GM18868 (cell line): ENCODE results near the gene CORIN.
"Not testable (repeated sequence)": the region's sequence is repeated elsewhere in the genome, so short reads cannot be mapped to it uniquely, and the experiment has no call there.

Source experiments
- ATAC-seq: cut with Tn5 transposase; IDR thresholded peaks from one replicate; pipeline ENCODE4 v1.9.1; 2021; ENCODE audit warnings: mild to moderate bottlenecking, moderate library complexity; ENCODE audit not compliant: unreplicated experiment

Gene CORIN

DNA sequence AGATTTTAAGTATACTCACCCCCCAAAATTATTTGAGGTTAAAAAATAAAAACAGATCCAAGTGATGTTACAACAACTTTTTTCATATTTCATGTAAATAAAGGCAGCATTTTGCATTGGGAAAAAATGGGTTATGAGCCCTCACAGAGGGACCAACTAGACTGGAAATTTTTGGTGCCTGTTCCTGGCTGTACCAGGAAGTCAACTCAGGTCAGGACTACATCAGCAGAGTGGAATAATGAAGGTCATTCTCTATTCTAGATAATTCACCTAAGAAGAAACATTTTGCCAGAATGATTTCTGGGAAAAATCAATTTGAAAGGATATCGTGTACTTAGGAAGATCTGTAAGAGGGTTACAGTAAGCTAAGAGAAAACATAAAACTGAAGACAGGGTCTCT lies 66.8 kb downstream of the CORIN start:
- no peak for ATAC-seq

DNA sequence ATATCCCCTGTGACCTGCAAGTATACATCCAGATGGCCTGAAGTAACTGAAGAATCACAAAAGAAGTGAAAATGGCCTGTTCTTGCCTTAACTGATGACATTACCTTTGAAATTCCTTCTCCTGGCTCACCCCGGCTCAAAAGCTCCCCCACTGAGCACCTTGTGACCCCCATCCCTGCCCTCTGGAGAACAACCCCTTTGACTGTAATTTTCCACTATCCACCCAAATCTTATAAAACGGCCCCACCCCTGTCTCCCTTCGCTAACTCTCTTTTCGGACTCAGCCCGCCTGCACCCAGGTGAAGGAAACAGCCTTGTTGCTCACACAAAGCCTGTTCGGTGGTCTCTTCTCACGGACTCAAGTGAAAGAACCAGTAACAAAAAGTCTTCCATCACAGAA lies 69.9 kb downstream of the CORIN start:
- ATAC-seq, result not testable (repeated sequence)

DNA sequence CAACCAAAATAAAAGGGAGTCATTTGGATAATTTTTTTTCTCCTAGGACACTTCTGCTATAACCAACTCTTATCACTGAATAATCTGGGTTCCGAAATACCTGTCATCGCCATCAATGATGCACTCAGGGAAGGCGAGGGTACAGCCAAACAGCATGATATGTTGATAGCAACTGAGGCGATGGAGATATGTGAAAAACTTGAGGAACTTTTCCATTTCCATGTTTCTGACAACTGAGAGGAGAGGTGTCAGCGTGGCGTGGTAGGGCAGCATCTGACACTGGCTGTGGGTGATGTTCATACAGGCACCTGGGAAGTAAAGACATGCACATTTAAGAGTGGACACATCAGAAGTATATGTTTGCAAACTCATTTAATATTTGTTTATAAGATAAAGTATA lies 74.6 kb downstream of the CORIN start:
- ATAC-seq, result no peak

DNA sequence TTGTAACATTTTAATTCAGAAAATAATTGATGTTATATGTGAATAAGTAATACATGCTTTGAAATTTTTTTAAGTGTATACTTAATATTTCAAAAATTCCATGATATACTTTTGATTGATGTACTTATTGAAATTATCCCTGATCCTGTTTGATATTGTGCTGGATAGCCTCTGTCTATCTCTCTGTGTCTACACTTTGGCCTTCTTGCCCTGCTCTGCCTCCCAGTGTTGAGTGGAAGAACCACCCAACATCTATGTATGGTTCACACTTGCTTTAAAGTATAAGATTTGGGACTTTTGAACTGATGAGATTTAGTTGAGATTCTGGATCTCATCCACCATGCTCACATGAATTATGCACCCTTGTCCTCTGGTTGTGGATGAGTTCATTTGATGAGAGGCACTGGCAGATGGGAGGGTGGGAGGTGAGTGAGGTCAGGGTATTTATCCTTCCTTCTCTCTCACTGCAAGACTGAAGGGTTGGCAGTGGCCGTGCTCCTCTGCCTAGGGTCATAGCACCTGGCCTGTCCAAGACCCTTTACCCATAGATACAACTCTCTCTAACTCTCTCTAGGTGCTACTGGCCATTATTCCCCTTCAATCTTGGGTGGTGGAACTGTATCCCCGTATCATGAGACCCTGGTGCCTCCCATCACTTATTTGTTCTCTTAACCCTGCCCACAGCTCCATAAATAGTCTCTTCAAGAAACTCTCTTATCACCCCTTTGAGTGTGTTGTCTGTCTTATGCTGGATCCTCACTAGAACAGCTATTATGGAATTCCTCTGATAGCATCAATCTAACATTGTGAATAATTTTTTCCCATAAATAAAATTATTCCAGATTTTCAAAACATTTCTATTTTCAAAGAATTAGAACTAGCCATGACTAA lies 75.2 kb downstream of the CORIN start:
- ATAC-seq, result no peak

DNA sequence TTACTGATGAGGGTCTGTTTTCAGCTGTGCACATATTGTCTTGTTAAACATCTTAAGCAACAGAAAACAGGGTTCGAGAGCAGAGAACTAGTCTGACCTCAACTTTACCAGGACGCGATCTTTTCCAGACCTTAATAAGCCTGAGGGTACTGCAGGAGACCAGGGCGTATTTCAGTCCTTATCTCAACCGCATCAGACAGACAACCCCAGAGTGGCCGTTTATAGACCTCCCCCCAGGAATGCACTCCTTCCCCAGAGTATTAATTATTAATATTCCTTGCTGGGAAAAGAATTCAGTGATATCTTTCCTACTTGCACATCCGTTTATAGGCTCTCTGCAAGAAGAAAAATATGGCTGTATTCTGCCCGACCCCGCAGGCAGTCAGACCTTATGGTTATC lies 84.6 kb downstream of the CORIN start:
- not testable (repeated sequence) for ATAC-seq

DNA sequence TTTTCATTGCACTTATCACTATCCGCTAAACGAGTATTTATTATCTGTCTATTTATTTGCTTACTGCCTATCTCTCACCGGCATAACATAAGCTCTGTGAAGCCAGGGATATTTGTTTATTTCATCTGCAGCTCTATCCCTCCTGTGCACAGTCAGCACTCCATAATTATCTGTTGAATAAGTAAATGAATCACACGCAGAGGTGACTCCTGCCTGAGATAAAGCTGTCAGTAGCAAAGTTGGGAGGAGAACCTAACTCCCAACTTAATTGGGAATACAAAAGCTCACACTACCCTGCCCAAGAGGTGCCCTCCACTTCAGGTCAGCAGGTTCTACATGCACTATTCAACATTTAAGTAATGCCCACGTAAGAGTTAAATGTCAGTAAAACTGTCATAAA lies 85.7 kb downstream of the CORIN start:
- ATAC-seq, result no peak

DNA sequence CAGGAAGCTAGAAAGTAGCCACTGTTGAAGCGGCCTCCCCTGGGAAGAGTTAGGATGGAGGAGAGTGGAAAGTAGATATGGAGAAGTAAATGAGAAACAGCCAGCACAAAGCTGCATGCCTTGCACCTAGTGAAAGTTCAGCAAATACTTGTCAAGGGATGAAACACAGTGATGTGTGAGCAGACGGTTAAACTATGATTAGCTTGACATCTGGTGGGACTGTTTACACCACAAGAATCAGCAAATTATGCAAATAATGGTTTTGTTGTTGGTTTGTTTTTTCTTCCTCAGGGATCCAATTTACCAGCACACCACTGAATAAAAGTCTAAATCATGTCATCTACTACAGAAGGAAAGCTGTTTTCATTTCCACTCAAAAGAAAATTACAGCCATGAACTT lies 87.1 kb downstream of the CORIN start:
- no peak for ATAC-seq

DNA sequence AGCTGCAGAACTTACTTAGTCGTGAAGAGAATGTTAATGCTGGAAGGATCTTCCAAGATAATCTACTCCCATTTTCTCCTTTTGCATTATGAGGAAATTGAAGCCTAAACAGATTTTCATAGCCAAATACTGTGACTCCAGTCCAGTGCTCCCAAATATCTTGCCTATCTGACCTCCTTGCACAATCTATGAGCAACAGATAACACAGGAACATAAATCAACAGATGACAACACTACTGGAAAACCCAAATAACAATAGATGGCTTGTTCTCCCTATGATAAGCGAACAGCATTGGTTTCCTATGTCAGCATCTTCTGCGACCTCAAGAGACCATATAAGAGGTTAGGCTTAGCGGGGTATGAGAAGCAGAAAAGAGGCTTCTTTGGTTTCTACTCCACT lies 88.0 kb downstream of the CORIN start:
- no peak for ATAC-seq

DNA sequence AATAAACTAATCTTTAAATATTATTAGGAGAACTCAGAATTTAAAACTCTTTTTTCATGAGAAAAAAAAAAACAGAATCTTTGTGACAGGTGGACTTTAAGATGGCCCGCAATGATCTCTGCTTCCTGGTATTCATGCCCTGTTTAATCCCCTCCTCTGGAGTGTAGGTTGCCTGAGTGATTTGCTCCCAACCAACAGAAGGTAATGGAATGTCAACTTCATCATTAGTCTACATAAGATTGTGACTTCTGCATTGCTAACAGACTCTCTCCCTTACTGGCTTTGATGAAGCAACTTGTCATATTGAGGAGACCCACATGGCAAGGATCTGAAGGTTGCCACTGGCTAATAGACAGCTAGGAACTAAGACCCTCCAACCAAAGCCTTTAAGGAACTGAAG lies 88.8 kb downstream of the CORIN start:
- ATAC-seq, result no peak

DNA sequence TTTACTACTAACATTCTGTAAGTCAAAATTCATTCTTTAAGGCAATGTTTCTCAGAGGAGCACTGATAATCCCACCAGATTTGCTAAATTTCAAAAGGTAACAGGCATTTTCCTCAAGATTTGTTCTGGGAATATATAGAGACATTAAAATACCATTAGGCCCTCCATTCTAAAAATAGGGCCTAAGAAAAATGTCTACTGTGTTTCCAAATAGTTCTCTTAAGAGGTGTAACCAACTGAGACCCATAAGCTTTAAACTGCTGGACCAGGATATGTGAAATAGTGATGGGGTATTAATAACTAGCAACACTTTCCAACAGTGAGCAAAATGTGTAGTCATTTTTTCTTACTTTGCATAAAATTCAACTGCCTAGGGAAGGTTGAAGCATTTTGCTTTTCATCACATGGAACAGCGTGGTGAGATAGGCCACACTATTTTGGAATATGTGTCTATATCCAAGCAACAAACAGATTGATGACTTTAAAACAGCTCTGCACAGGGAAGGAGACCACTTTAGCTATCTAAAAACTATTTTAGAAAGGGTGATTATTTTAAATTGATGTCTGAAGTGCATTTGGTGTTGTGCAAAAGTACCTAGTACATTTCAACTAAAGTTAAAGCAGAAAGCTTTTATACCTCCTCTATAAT lies 89.9 kb downstream of the CORIN start:
- ATAC-seq, result no peak

DNA sequence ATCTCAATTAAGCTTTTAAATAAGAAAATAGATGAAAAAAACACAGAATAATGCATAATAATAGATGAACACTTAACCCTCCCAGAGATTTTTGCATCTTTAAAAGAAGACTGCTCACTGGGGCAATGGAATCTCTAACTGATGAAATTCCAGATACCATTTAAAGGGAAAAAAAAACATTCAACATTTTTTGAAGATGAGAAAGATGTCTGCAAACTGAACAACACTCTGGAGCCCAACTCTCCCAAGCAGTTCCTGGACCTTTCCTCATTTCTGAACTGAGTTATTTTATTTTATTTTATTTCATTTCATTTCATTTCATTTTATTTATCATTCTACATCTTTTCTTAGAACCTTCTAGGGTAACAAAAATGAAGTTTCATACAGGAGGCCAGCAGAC lies 90.7 kb downstream of the CORIN start:
- ATAC-seq, result no peak

DNA sequence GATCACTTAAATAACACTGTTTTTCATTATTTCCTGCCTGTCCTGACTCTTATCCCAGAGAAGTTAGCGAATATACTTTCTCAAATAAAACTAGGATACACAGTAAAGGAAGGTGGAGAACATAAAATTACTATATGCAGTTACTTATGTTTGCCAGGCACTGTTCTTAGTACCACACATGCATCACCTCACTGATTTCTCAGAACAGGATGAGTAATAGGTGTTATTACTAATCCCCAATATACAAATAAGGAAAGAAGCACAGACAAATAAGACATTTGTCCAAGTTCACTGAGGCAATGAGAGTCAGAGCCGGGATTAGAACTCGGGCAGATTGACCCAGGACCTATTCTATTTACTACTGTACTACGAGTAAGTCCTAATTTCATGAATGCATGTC lies 91.7 kb downstream of the CORIN start:
- no peak for ATAC-seq

DNA sequence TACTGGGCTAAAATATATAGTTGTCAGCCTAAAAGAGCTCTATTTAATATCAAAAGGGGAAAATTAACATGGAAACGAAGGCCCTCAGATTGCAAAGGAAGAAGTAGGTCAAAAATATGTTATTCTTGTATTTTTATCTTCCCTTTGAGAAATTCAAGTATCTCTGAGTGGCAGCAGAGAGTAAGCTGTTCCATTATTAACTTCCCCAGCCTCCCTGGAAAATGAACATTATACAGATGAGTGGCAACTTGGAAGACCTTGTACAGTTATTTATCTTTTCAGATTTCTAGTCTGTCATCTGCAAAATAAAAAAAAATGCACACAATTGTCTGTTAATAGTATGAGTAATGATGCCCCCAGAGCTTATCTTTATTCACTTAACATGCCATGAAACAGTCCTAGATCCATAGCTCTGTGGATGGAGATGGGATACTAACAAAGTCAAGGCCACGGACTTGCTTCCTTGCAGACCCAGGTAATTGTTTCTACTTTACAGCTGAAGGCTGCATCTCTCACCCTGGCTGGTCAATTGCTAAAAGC lies 93.0 kb downstream of the CORIN start:
- no peak for ATAC-seq

DNA sequence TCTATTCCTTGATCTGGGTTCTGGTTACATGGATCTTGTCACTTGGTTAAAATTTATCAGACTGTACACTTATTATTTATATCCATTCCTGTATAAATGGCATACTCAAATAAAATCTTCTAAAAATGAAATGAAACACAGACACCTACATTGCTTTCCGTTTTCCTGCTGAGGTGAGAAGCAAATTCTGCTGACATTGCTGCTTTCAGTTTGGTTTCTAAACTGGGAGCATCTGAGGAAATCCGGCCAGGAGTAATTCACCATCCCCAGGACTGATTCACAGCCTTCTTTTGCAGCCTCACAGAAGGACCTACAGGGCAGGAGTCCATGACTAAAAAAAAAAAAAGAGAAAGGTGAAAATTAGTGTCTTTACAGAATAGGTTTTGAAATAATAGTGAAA lies 93.6 kb downstream of the CORIN start:
- no peak for ATAC-seq

DNA sequence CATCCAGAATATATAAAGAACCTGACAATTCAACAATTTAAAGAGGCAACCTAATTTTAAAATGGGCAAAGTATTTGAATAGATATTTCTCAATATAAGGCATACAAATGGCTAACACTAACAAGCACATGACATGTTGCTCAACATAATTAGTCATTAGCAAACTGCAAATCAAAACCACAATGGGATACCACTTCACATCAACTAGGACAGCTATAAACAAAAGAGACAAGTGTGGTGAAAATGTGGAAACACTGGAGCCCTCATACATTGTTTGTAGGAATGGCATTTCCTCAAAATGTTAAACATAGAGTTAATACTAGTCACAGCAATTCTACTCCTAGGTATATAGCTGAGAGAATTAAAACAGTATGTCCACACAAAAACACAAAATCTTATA lies 96.7 kb downstream of the CORIN start:
- no peak for ATAC-seq

DNA sequence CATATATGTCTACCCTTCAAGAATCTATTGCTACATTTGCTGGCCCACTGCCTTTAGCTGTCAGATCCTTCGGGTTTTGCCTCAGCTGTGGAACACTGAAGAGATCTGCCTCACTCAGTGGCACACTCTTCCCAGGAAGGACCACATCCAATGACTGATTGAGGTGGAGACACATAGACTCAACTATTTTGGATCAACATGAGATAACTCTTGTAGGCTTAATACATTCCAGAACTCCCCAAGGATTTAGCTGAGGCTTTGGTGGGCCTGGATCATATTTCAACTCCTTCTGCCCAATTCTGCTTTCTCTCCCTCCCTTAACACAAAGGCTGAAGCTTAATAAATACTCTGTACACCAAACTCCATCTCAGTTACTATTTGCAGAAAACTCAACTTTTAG lies 100.5 kb downstream of the CORIN start:
- ATAC-seq, result no peak

DNA sequence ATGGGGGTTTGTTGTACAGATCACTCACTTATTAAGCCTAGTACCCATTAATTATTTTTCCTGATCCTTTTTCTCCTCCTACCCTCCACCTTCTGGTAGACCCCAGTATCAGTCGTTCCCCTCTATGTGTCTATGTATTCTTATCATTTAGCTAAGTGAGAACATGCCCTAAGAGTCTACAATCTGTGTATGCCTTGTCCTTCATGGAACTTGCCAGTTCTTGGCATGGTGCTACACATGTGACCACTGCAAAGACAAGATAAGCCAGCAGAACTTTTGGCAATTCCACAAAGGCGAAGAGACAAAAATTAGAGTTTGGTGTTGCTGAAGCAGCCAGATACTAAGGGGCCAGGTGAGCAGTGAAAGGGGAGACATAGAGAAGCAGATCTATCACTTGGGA lies 101.3 kb downstream of the CORIN start:
- ATAC-seq, result no peak

DNA sequence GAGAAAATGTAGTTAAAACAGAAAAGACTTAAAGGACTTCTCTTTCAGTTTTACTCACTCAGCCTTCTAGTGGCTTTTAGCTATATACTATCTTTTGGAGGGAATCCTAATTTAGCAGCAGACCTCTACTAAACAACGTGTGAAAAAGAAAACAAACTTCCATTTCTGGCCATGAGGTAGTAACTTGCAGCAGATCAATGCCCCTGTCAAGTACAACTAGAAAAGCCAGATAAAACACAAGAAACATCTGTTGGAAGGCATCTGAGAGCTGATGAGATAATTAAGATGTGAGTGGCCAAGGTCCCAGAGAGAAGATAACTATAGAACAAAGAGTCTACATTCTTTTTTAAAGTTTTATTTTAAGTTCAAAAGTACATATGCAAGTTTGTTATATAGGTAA lies 101.7 kb downstream of the CORIN start:
- no peak for ATAC-seq

DNA sequence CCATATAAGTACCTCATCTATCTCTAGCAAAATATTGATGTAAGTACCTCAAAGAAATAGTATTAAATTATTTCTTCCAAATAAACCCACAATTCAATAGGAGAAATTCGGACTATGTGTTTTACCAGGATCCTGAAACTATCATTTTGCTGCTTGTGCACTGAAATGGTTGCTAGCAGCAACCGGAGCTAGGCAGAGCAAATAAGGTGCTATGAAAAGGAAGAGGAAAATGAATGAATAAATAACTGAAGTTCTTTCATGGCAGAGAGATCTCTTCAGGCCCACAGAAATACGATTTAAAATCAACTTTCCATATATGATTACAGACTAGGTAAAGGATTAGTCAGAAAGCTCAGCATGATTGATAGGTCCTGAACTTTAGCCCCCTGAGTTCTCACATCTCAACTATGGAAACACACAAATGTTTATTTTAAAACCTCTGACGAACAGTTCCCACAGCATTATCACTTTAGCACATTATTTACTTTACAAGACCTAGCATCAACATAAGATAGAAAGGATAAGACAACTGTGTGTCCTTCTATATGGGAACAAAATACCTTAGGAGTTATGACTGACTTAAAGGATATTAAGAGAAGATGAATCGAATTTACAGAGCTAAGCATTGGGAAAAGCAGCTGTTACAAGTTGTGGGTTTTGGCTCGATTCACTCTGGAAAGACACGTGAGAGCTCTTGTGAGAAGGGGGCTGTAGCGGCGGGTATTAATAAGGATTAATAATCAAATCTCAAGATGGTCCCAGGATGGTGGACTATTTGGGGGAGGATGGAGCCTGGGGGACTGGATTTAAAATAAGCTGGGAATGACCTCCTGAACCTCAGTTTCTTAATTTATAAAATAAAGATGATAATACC lies 104.3 kb downstream of the CORIN start:
- ATAC-seq, result no peak

DNA sequence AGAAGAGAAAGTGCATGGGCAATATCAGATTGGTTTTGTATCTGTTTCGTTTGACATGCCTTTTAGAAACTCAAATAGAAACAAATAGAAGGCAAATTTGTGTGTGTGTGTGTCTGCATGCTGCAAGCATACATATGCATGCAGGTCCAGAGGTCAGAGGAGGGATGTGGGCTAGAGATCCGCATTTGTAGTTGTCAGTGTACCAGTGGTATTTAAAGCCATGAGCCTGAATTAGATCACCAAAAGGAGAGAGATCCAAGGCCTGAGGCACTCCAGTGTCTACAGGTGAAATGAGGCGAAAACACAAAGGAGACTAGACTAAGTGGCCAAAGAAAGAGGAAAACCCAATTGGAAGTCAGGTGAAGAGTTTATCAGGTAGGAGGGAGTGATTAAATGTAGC lies 106.7 kb downstream of the CORIN start:
- ATAC-seq, result no peak

DNA sequence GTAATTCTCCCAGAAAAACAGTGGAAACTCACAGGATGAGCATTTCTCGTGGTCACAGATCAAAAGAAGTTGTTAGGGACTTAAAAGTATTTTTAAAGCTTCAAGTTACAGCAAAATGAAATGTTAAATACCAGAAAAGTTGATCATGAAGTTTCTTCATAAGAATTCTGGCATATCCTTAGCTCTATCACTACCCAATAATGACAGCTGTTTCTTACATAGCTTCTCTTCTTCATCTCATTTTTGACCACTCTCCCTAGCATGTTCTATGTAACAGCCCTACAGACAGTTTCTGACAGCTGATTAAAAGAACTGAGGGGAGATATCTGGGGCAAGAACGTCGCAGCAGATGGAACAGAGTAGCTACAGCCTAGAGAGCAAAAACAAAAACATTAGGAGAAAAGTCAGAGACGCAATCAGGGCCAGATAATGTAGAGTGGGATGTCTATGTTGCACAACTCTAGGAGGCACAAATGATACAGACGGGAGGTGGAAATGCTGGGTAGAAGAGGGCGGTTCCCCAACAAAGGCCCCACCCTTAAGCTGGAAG lies 108.7 kb downstream of the CORIN start:
- no peak for ATAC-seq
